Osteoblast (primary cell): ENCODE data around the gene ZNF219. TPM values are rescaled to one million over a fixed set of nuclear protein-coding genes. Genes with fewer than 3 reads are reported as not detected.
A peak's percentile ranks its signal among the peaks of the same experiment; 100 is the strongest.

Experiments
- DNase-seq: peaks from one replicate; pipeline ENCODE4 v3.0.0; 2011; ENCODE audit warnings: low spot score, mixed read lengths; ENCODE audit not compliant: insufficient read length; ENCODE audit errors: missing footprints
- H2AFZ ChIP-seq: 2 replicates; pipeline ENCODE4 v1.6.0; 2011; ENCODE audit warnings: mild to moderate bottlenecking, low read length
- H3K27ac ChIP-seq: 2 replicates; pipeline ENCODE4 v1.5.1; 2011; ENCODE audit warnings: mild to moderate bottlenecking, low read depth, low read length, moderate library complexity
- H3K27me3 ChIP-seq: 2 replicates; pipeline ENCODE4 v1.6.0; 2012; ENCODE audit warnings: mild to moderate bottlenecking, control low read depth, inconsistent platforms, low read length, moderate library complexity; ENCODE audit not compliant: insufficient read depth
- H3K36me3 ChIP-seq: 2 replicates; pipeline ENCODE4 v1.5.1; 2011; ENCODE audit warnings: mild to moderate bottlenecking, low read length, control low read depth, moderate library complexity; ENCODE audit not compliant: insufficient read depth
- H3K4me1 ChIP-seq: 2 replicates; pipeline ENCODE4 v1.5.1; 2011; ENCODE audit warnings: mild to moderate bottlenecking, low read length, control low read depth, moderate library complexity; ENCODE audit not compliant: insufficient read depth
- H3K4me2 ChIP-seq: 2 replicates; pipeline ENCODE4 v1.6.0; 2011; ENCODE audit warnings: mild to moderate bottlenecking, low read length; ENCODE audit not compliant: insufficient read depth
- H3K4me3 ChIP-seq: fragments of 200-600 bp; sonication (generic); 3 replicates; pipeline ENCODE4 v1.5.1; 2012; ENCODE audit warnings: mild to moderate bottlenecking, low read length, inconsistent platforms; ENCODE audit not compliant: insufficient read depth
- H3K79me2 ChIP-seq: 2 replicates; pipeline ENCODE4 v1.6.0; 2012; ENCODE audit warnings: mild to moderate bottlenecking, low read length, control low read depth, inconsistent platforms; ENCODE audit not compliant: insufficient read depth
- H3K9me3 ChIP-seq: 2 replicates; pipeline ENCODE4 v1.5.1; 2011; ENCODE audit warnings: low read depth, low read length, control low read depth
- H4K20me1 ChIP-seq: 2 replicates; pipeline ENCODE4 v1.6.0; 2012; ENCODE audit warnings: mild to moderate bottlenecking, low read length, control low read depth; ENCODE audit not compliant: insufficient read depth
- total RNA-seq: library from RNA; depleted of rRNA; stranded (reverse); fragments of >200 nt; gene quantifications from 2 replicates; pipeline ENCODE4 v1.2.3, GENCODE V29; 2012
- TF ChIP-seq, protein P1 (sequence below): IDR thresholded peaks from 2 replicates; pipeline ENCODE4 v1.5.1; 2011; ENCODE audit warnings: mild to moderate bottlenecking, low read depth, low read length, moderate library complexity; ENCODE audit errors: extremely low read depth

The ZNF219 gene
- total RNA-seq, 1 donor, result 9.4 TPM

DNA sequence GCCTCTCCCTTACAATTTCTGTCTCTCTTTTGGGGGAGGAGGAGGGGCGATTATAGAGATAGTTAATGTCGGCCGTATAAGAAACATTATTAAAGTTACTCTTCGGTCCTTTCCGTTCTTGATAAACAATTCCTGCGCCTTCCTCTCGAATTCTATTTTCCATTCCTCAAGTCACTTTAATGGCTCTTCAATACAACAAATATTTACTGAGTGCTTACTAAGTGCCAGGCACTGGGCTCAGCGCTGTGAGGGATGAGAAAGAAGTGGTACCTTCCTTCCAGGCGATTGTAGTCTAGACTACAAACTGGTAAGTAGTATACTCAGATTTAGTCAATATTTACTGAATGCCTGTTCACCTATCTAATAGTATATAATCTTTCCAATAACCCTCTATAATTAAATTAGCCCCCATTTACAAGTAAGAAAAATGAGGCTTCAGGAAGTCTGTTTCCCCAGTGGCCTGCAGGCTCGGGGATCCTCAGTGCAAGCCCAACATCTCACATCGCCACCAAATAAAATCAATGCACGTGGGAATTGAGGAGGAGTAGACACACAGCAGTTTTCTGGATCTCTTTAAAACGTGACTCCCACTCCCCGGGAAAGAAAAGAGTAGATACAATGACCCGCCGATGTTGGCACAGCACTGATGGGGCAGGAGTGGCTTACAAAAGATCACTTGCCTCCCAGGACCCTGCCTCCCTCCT, 589 bp upstream of the ZNF219 start:
- peak overlapping the region; percentile 78 for H3K4me3 ChIP-seq
- no peaks in the 10 kb centered on the region for H3K36me3 ChIP-seq
- H4K20me1 ChIP-seq, result no peaks in the 10 kb centered on the region
- H3K27me3 ChIP-seq, result peaks cover 6% of the 10 kb centered on the region
- H3K9me3 ChIP-seq, result no peaks in the 10 kb centered on the region
- TF ChIP-seq, protein P1, sequence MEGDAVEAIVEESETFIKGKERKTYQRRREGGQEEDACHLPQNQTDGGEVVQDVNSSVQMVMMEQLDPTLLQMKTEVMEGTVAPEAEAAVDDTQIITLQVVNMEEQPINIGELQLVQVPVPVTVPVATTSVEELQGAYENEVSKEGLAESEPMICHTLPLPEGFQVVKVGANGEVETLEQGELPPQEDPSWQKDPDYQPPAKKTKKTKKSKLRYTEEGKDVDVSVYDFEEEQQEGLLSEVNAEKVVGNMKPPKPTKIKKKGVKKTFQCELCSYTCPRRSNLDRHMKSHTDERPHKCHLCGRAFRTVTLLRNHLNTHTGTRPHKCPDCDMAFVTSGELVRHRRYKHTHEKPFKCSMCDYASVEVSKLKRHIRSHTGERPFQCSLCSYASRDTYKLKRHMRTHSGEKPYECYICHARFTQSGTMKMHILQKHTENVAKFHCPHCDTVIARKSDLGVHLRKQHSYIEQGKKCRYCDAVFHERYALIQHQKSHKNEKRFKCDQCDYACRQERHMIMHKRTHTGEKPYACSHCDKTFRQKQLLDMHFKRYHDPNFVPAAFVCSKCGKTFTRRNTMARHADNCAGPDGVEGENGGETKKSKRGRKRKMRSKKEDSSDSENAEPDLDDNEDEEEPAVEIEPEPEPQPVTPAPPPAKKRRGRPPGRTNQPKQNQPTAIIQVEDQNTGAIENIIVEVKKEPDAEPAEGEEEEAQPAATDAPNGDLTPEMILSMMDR, result no peak
- H3K4me1 ChIP-seq, result peaks cover 25% of the 10 kb centered on the region
- peak overlapping the region; percentile 90 for H2AFZ ChIP-seq
- peak overlapping the region; percentile 95 for H3K4me2 ChIP-seq
- no peaks in the 10 kb centered on the region for H3K79me2 ChIP-seq
- no peak overlapping the region for H3K27ac ChIP-seq
- peak; percentile 86 for DNase-seq

DNA sequence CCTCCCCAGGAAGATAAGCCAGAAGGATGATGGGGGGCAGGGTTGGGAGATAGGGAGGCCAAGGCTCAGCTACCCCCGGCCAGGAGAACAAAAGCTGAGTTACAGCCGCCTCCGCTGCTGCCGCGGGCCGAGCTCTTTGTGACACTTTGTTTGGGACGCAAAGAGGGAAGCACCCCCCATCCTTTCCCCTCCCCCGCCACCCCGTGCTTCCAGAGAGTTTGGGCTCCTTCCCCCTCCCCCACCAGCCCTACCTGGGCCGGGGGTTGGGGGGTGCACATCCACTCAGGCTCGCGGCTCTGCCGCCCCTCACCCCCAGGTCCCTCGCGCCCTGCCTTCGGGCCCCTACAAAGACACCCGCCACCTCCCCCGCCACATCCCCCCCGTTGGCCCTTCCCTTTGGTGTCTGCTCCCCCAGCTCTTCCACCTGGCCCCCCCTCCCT, 799 bp downstream of the ZNF219 start:
- Histone ChIP-seq H3K4me2 (no peak overlapping the region), H3K27me3 (peaks cover 6% of the 10 kb centered on the region), H3K4me3 (no peak overlapping the region), H2AFZ (no peak overlapping the region), H3K4me1 (peaks cover 18% of the 10 kb centered on the region), H4K20me1 (peaks cover 10% of the 10 kb centered on the region), H3K9me3 (no peaks in the 10 kb centered on the region), H3K36me3 (no peaks in the 10 kb centered on the region), H3K27ac (no peak overlapping the region), H3K79me2 (no peaks in the 10 kb centered on the region)
- TF ChIP-seq, protein P1, result no peak
- peak; percentile 83 for DNase-seq

DNA sequence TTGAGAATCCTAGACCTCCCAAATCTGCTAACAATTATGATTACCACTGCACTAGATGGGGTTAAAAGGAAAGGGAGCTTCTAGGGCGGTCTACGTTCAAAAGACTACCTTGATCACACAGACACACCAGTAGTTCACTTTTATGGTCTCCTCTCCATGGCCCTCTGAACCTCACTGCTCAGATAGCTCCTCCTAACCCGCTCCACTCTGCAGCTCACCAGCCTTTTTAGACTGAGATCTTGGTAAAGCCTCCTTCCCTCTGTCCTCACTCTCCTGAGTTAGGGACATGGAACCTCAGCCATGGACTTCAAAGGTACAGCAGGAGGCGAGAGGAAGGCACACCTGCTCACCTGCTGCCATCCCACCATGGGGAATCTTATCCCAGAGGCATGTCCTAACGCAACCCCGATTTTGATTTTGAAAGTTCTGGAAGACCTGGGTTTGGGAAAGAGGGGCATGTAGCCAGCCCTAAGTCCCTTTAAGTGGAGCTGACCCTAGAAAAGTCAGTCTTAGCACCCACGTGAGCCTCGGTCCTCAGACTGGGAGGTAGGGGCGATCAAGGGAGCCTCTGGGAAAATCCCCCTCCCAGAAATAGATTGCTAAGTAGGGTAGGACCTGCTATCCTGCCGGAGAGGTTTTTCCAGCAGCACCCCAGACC, 1.3 kb downstream of the ZNF219 start:
- Histone ChIP-seq H3K4me1 (peaks cover 18% of the 10 kb centered on the region), H3K4me3 (no peak overlapping the region), H3K36me3 (no peaks in the 10 kb centered on the region), H3K27ac (no peak overlapping the region), H3K27me3 (peaks cover 6% of the 10 kb centered on the region), H4K20me1 (peaks cover 10% of the 10 kb centered on the region), H2AFZ (no peak overlapping the region), H3K4me2 (no peak overlapping the region), H3K9me3 (no peaks in the 10 kb centered on the region), H3K79me2 (no peaks in the 10 kb centered on the region)
- DNase-seq, result peak; percentile 64
- TF ChIP-seq, protein P1, result no peak

DNA sequence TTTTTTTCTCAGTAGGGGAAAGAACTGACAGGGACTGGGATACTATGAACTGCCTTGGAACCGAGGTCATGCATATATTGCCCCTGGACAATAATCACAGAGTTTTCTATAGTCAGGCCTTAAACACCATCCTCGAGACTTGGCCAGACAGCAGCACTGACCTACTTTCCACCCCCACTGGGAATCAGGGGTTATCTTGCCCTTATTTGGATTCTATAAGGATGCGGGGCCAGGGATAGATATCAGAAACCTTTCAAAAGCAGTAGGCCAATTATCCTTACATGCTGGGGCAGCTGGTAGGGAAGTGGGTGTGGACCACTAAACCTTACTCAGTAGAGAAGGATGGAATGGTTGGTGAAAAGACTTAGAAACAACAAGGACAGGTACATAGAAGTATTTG, 2.0 kb downstream of the ZNF219 start:
- Histone ChIP-seq H3K9me3 (no peaks in the 10 kb centered on the region), H4K20me1 (peaks cover 10% of the 10 kb centered on the region), H3K4me1 (peaks cover 18% of the 10 kb centered on the region), H3K79me2 (no peaks in the 10 kb centered on the region), H3K4me3 (no peak overlapping the region), H3K4me2 (no peak overlapping the region), H3K27ac (no peak overlapping the region), H3K27me3 (peaks cover 6% of the 10 kb centered on the region), H2AFZ (no peak overlapping the region), H3K36me3 (peaks cover under 1% of the 10 kb centered on the region)
- DNase-seq, result peak; percentile 87
- TF ChIP-seq, protein P1, result no peak
